ENCODE measurements around the gene ANGPTL7. TPM values are rescaled to one million over a fixed set of nuclear protein-coding genes. Genes with fewer than 3 reads are reported as not detected.

Gene ANGPTL7, protein sequence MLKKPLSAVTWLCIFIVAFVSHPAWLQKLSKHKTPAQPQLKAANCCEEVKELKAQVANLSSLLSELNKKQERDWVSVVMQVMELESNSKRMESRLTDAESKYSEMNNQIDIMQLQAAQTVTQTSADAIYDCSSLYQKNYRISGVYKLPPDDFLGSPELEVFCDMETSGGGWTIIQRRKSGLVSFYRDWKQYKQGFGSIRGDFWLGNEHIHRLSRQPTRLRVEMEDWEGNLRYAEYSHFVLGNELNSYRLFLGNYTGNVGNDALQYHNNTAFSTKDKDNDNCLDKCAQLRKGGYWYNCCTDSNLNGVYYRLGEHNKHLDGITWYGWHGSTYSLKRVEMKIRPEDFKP
- not detected for polyA plus RNA-seq (2012; ENCODE audit: insufficient read length, low read depth)

DNA sequence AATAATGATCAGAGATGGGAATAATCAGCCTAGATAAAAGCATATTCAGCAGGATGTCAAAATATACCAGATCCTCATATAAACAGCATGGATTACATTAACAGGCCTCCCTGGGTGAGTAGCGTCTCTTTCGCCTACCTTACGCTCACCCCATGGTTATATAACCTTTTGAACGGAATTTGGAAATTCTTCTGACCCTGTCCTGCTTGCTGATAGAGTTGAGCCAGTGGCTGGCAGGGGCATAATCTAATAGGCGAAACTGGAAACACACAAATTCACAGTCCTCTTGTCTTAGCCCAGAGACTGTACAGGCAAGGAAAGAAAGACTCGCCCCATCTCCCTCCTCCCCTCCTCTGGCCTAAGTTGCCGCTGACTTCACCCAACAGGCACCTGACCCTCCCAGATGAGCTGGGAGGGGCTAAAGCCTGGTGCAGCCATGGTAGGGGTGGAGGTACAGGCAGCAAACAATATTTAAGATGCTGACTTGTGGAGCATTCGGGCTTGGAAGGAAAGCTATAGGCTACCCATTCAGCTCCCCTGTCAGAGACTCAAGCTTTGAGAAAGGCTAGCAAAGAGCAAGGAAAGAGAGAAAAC lies at the start of gene ANGPTL7:
Gene ANGPTL7 (plus strand): TSS at position 498 of the 594 bp plus-strand sequence. CDS start 225 bp downstream, outside the sequence.
- no peak for TF ChIP-seq POLR2AphosphoS5 (IDR thresholded peaks at IDR 0.05; ENCODE audit: low read depth, low read length)
- TF ChIP-seq, protein P1, sequence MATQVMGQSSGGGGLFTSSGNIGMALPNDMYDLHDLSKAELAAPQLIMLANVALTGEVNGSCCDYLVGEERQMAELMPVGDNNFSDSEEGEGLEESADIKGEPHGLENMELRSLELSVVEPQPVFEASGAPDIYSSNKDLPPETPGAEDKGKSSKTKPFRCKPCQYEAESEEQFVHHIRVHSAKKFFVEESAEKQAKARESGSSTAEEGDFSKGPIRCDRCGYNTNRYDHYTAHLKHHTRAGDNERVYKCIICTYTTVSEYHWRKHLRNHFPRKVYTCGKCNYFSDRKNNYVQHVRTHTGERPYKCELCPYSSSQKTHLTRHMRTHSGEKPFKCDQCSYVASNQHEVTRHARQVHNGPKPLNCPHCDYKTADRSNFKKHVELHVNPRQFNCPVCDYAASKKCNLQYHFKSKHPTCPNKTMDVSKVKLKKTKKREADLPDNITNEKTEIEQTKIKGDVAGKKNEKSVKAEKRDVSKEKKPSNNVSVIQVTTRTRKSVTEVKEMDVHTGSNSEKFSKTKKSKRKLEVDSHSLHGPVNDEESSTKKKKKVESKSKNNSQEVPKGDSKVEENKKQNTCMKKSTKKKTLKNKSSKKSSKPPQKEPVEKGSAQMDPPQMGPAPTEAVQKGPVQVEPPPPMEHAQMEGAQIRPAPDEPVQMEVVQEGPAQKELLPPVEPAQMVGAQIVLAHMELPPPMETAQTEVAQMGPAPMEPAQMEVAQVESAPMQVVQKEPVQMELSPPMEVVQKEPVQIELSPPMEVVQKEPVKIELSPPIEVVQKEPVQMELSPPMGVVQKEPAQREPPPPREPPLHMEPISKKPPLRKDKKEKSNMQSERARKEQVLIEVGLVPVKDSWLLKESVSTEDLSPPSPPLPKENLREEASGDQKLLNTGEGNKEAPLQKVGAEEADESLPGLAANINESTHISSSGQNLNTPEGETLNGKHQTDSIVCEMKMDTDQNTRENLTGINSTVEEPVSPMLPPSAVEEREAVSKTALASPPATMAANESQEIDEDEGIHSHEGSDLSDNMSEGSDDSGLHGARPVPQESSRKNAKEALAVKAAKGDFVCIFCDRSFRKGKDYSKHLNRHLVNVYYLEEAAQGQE (IDR thresholded peaks at IDR 0.05; ENCODE audit: insufficient read depth in 1 of 2, low read depth in 2 of 2, low read length in 2 of 2): no peak
- TF ChIP-seq TAF1 (IDR thresholded peaks at IDR 0.05; ENCODE audit: borderline replicate concordance, insufficient read depth, low read length): no peak
- TF ChIP-seq FOXP2 (optimal IDR thresholded peaks at IDR 0.05; ENCODE audit: borderline replicate concordance, extremely low read depth, extremely low read length, insufficient read depth): no peak

DNA sequence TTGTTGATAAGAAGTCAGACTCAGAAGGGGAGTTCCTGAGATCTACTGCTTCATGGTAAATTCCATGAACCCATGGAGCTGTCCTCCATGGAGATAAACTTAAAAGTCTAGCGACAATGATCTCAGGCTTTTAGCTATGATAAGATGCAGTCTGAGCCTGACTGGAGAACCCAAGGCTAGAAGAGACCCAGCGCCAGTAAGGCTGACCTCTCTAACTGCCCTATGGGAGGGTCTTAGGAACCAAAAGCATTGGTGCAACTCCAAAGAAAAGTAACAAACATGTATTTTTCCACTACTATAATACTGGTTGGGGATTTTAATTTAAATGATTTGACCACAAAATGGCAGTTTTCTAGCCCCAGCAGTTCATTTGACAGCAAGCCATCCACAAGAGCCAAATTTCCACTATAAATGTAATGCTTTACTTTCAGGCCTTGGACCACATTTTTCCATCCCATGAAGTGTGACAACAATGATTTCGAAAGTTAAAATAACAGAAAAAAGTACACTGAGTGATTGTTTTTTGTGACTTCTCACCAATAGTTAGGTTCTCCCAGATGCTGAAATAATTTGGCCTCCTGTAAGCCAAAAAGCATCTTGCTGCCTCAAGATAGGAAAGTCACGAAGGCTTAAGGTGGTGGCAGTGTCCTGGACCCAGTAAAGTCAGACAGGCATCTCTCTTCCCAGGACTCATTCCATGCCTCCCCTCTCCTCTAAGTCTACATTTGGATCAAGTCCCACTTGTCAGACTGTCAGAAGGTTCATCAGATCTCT lies 46.4 kb upstream of the ANGPTL7 start:
- TF ChIP-seq SIN3A (IDR thresholded peaks at IDR 0.05; ENCODE audit: borderline replicate concordance, insufficient read depth, low read length) (no peak), TAF1 (IDR thresholded peaks at IDR 0.05; ENCODE audit: borderline replicate concordance, insufficient read depth, low read length) (no peak), POLR2AphosphoS5 (IDR thresholded peaks at IDR 0.05; ENCODE audit: low read depth, low read length) (no peak)

DNA sequence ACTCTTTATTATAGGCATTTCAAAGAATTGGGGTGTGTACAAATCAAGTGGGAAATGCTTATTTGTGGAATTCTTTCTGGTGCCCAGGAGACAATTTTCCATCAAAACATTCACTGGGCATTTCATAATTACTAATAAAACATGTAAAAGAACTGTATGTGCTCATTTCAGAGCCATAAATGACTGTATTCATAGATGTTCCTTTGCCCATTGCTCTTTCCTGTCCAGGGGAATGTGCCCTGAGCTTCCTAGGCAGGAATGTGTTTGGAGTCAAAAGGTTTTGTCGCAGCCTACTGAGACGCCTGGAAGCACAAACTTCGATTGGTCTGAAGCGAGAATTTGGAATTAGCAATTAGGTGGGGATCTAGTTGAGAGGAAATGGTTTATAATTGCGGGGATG lies 45.8 kb upstream of the ANGPTL7 start:
- TF ChIP-seq POLR2AphosphoS5 (IDR thresholded peaks at IDR 0.05; ENCODE audit: low read depth, low read length) (no peak), TAF1 (IDR thresholded peaks at IDR 0.05; ENCODE audit: borderline replicate concordance, insufficient read depth, low read length) (no peak), SIN3A (IDR thresholded peaks at IDR 0.05; ENCODE audit: borderline replicate concordance, insufficient read depth, low read length) (no peak), FOXP2 (optimal IDR thresholded peaks at IDR 0.05; ENCODE audit: borderline replicate concordance, extremely low read depth, extremely low read length, insufficient read depth) (no peak)
- TF ChIP-seq, protein P1 (IDR thresholded peaks at IDR 0.05; ENCODE audit: insufficient read depth in 1 of 2, low read depth in 2 of 2, low read length in 2 of 2): no peak

DNA sequence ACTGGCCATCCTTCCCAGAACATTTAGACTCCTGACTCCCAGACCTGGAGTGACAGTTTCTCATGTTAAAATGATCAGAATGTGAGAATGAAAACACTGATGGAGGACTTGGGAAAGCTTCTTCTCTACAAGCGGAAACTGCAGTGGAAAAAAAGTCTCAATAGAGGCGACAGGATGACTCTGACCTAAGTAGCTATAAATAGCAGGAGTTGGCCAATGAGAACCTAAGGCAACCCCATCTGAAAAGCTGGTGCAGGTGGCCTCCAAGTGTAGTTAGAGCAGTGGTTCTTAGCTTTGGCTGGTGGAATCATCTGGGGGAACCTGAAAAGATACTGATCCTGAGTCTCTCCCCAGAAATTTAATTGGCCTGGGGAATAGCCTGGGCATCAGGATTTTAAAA lies 45.2 kb upstream of the ANGPTL7 start:
- TF ChIP-seq FOXP2 (optimal IDR thresholded peaks at IDR 0.05; ENCODE audit: borderline replicate concordance, extremely low read depth, extremely low read length, insufficient read depth): no peak
- TF ChIP-seq TAF1 (IDR thresholded peaks at IDR 0.05; ENCODE audit: borderline replicate concordance, insufficient read depth, low read length): no peak

DNA sequence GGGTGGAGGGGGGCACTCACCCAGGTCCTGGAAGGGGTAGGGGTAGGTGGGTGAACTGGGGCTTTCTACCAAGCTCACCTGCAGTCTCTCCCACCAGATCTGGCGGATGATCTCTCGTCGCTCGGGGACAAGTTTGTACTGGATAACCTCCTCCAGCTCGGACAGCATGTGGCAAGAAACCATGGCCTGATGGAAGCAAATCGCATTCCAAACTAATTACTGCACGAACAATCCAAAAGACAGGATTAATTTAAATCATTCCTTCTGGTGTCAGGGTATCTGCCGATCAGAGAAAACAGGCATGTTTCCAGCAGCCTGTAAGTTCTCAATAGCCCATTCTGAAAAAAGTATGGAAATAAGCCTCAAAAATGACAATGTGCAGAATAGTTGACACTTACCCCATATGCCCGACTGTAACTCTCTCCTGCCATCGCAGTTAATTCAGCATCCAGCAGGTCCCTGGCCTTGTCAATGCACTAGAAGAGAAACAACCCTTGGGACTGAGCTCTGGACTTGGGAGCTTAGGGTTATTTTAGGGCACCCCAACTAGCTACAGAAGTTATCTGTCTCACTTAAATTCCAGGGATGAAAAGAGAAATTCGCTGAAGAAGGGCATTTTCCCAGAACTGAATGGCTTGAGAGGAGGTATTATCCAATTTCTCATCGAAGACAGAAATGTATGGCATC lies 44.4 kb upstream of the ANGPTL7 start:
- TF ChIP-seq SIN3A (IDR thresholded peaks at IDR 0.05; ENCODE audit: borderline replicate concordance, insufficient read depth, low read length): no peak
- TF ChIP-seq POLR2AphosphoS5 (IDR thresholded peaks at IDR 0.05; ENCODE audit: low read depth, low read length): no peak
- TF ChIP-seq FOXP2 (optimal IDR thresholded peaks at IDR 0.05; ENCODE audit: borderline replicate concordance, extremely low read depth, extremely low read length, insufficient read depth): no peak
- TF ChIP-seq, protein P1 (IDR thresholded peaks at IDR 0.05; ENCODE audit: insufficient read depth in 1 of 2, low read depth in 2 of 2, low read length in 2 of 2): no peak
- no peak for TF ChIP-seq TAF1 (IDR thresholded peaks at IDR 0.05; ENCODE audit: borderline replicate concordance, insufficient read depth, low read length)
